ENCODE measurements around the gene ZBTB7B. TPM values are rescaled to one million over a fixed set of nuclear protein-coding genes. Genes with fewer than 3 reads are reported as not detected.

ZBTB7B gene
- total and polyA plus RNA-seq, 9 of the 15 experiments (the other 6 are each of a cell fraction or from before 2014, with no cell fraction given), result 0.04 to 46.5 (median 15.2) TPM

- TF ChIP-seq, protein P1, sequence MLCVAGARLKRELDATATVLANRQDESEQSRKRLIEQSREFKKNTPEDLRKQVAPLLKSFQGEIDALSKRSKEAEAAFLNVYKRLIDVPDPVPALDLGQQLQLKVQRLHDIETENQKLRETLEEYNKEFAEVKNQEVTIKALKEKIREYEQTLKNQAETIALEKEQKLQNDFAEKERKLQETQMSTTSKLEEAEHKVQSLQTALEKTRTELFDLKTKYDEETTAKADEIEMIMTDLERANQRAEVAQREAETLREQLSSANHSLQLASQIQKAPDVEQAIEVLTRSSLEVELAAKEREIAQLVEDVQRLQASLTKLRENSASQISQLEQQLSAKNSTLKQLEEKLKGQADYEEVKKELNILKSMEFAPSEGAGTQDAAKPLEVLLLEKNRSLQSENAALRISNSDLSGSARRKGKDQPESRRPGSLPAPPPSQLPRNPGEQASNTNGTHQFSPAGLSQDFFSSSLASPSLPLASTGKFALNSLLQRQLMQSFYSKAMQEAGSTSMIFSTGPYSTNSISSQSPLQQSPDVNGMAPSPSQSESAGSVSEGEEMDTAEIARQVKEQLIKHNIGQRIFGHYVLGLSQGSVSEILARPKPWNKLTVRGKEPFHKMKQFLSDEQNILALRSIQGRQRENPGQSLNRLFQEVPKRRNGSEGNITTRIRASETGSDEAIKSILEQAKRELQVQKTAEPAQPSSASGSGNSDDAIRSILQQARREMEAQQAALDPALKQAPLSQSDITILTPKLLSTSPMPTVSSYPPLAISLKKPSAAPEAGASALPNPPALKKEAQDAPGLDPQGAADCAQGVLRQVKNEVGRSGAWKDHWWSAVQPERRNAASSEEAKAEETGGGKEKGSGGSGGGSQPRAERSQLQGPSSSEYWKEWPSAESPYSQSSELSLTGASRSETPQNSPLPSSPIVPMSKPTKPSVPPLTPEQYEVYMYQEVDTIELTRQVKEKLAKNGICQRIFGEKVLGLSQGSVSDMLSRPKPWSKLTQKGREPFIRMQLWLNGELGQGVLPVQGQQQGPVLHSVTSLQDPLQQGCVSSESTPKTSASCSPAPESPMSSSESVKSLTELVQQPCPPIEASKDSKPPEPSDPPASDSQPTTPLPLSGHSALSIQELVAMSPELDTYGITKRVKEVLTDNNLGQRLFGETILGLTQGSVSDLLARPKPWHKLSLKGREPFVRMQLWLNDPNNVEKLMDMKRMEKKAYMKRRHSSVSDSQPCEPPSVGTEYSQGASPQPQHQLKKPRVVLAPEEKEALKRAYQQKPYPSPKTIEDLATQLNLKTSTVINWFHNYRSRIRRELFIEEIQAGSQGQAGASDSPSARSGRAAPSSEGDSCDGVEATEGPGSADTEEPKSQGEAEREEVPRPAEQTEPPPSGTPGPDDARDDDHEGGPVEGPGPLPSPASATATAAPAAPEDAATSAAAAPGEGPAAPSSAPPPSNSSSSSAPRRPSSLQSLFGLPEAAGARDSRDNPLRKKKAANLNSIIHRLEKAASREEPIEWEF (CRISPR knock-in tag; IDR thresholded peaks at IDR 0.05), result no peak
- TF ChIP-seq RBM25 (IDR thresholded peaks at IDR 0.05; ENCODE audit: low read depth, low read length, severe bottlenecking), result peak; percentile 76
- TF ChIP-seq MLX (CRISPR knock-in tag; conservative IDR thresholded peaks at IDR 0.05), result no peak
- no peak for TF ChIP-seq ADNP (tag; IDR thresholded peaks at IDR 0.05)
- TF ChIP-seq HDAC1 (IDR thresholded peaks at IDR 0.05), result peak; percentile 9 to 74; a peak in 1 of 4 replicates
- TF ChIP-seq, protein P2, sequence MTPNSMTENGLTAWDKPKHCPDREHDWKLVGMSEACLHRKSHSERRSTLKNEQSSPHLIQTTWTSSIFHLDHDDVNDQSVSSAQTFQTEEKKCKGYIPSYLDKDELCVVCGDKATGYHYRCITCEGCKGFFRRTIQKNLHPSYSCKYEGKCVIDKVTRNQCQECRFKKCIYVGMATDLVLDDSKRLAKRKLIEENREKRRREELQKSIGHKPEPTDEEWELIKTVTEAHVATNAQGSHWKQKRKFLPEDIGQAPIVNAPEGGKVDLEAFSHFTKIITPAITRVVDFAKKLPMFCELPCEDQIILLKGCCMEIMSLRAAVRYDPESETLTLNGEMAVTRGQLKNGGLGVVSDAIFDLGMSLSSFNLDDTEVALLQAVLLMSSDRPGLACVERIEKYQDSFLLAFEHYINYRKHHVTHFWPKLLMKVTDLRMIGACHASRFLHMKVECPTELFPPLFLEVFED (CRISPR knock-in tag; conservative IDR thresholded peaks at IDR 0.05), result no peak
- TF ChIP-seq ZNF280A (IDR thresholded peaks at IDR 0.05; ENCODE audit: low read depth, partially characterized antibody), result no peak
- TF ChIP-seq L3MBTL2 (IDR thresholded peaks at IDR 0.05), result 0 out of 2 replicates have a peak, but pooled peaks have one; percentile 40
- TF ChIP-seq FOXP4 (CRISPR knock-in tag; IDR thresholded peaks at IDR 0.05; ENCODE audit: borderline replicate concordance), result 0 out of 2 replicates have a peak, but pooled peaks have one; percentile 71
Measured at GRCh38 chr1:154955718-154956543, 46.7 kb upstream of the ZBTB7B start, which contains the start of gene PBXIP1 (continued).

Data from K562 (cell line).